GM12878 (cell line): ENCODE measurements around the gene PCCA. TPM values are rescaled to one million over a fixed set of nuclear protein-coding genes. Genes with fewer than 3 reads are reported as not detected.

ENCODE experiments used
- ATAC-seq: fragments of 200-7000 bp; cut with Tn5 transposase; 3 replicates; pipeline ENCODE4 v1.9.1; 2020; ENCODE audit warnings: mild to moderate bottlenecking, moderate library complexity
- BruUV-seq: library from RNA; stranded (reverse); fragments of 400-500 nt; replicated peaks from 2 replicates; lab custom pipeline; 2021; lab: Mats Ljungman, UMichigan
- CTCF ChIA-PET: fragments of 300-600 bp; sonication (Branson Sonifier 250); formaldehyde crosslinking; extraction: SDS; loops from one replicate; lab custom pipeline; 2021; ENCODE audit warnings: inconsistent platforms; lab: Yijun Ruan, JAX
- POLR2A ChIA-PET: fragments of 350-600 bp; formaldehyde crosslinking; extraction: SDS; loops from one replicate; lab custom pipeline; 2021; ENCODE audit warnings: inconsistent platforms; lab: Charles Lee
- RAD21 ChIA-PET: fragments of 300-600 bp; sonication (Branson Sonifier 250); formaldehyde crosslinking; loops from one replicate; lab custom pipeline; 2023; ENCODE audit warnings: antibody characterized with exemption; ENCODE audit not compliant: unreplicated experiment; lab: Charles Lee
- SMC1A ChIA-PET: fragments of 300-600 bp; sonication (Branson Sonifier 250); formaldehyde crosslinking; loops from one replicate; lab custom pipeline; 2023; ENCODE audit not compliant: unreplicated experiment, uncharacterized antibody; lab: Charles Lee
- DNase-seq: peaks from one replicate; pipeline ENCODE4 v3.0.0-alpha.2; 2011; ENCODE audit warnings: low read depth, low spot score
- FAIRE-seq: peaks from 3 replicates; lab custom pipeline; 2011; peaks lifted over from hg19 to GRCh38; lab: Jason Lieb, UNC
- H2AFZ ChIP-seq: 2 replicates; pipeline ENCODE4 v1.6.0; 2011; ENCODE audit warnings: low read depth, low read length, control low read depth; ENCODE audit not compliant: control insufficient read depth
- H3K27ac ChIP-seq: 2 replicates; pipeline ENCODE4 v1.5.1; 2011; ENCODE audit warnings: control low read depth; ENCODE audit not compliant: control insufficient read depth, insufficient read depth
- H3K27me3 ChIP-seq, 2 experiments: replicated peaks in 1 of 2; 2 replicates each; pipeline versions ENCODE4 v1.6.0 to v1.6.1; 2011; ENCODE audit warnings: low read length in 1 of 2; ENCODE audit not compliant: control insufficient read depth in 2 of 2, insufficient read depth in 2 of 2
- H3K36me3 ChIP-seq, 2 experiments: 2 replicates each; pipeline ENCODE4 v1.5.1; 2011; ENCODE audit warnings: low read length in 1 of 2; ENCODE audit not compliant: control insufficient read depth in 2 of 2, insufficient read depth in 2 of 2
- H3K4me1 ChIP-seq: 2 replicates; pipeline ENCODE4 v1.6.1; 2011; ENCODE audit warnings: mild to moderate bottlenecking, low read length, moderate library complexity, mixed read lengths; ENCODE audit not compliant: control insufficient read depth, insufficient read depth
- H3K4me2 ChIP-seq: 2 replicates; pipeline ENCODE4 v1.6.0; 2011; ENCODE audit warnings: control low read depth; ENCODE audit not compliant: control insufficient read depth, insufficient read depth
- H3K4me3 ChIP-seq: fragments of 200-600 bp; sonication (generic); 2 replicates; pipeline ENCODE4 v1.5.1; 2016
- H3K79me2 ChIP-seq: 2 replicates; pipeline ENCODE4 v1.6.0; 2011; ENCODE audit warnings: low read length; ENCODE audit not compliant: control insufficient read depth, insufficient read depth
- H3K9ac ChIP-seq: 2 replicates; pipeline ENCODE4 v1.8.0; 2011; ENCODE audit warnings: low read length, control low read depth, mixed read lengths; ENCODE audit not compliant: control insufficient read depth, insufficient read depth
- H3K9me3 ChIP-seq: replicated peaks from 3 replicates; pipeline ENCODE4 v1.5.1; 2011; ENCODE audit warnings: mild to moderate bottlenecking, low read length; ENCODE audit not compliant: control insufficient read depth, insufficient read depth
- H4K20me1 ChIP-seq: 2 replicates; pipeline ENCODE4 v1.6.0; 2011; ENCODE audit not compliant: control insufficient read depth, insufficient read depth
- BACH1 ChIP-seq: fragments of 450-650 bp; IDR thresholded peaks from 2 replicates; pipeline ENCODE4 v1.6.1; 2017; ENCODE audit warnings: mild to moderate bottlenecking, borderline replicate concordance
- CREB1 ChIP-seq: IDR thresholded peaks from 2 replicates; pipeline ENCODE4 v1.6.1; 2012; ENCODE audit warnings: low read depth, mild to moderate bottlenecking, inconsistent platforms
- DPF2 ChIP-seq: fragments of 450-650 bp; IDR thresholded peaks from 2 replicates; pipeline ENCODE4 v1.6.1; 2017; ENCODE audit warnings: mild to moderate bottlenecking
- ETV6 ChIP-seq, 2 experiments: fragments of 450-650 bp in 1 of 2; IDR thresholded peaks in 1 of 2; conservative IDR thresholded peaks in 1 of 2; 2 replicates each; pipeline ENCODE4 v1.6.1; 2014; ENCODE audit warnings: antibody characterized with exemption in 1 of 2, borderline replicate concordance in 1 of 2, low read depth in 1 of 2, mild to moderate bottlenecking in 1 of 2, moderate library complexity in 1 of 2
- FOXM1 ChIP-seq: IDR thresholded peaks from 2 replicates; pipeline ENCODE4 v1.6.1; 2012; ENCODE audit warnings: low read depth, mild to moderate bottlenecking, inconsistent platforms, low read length, moderate library complexity
- IRF3 ChIP-seq: fragments of 450-650 bp; IDR thresholded peaks from 2 replicates; pipeline ENCODE4 v1.6.1; 2014; ENCODE audit warnings: mild to moderate bottlenecking
- IRF5 ChIP-seq: fragments of 450-650 bp; IDR thresholded peaks from 2 replicates; pipeline ENCODE4 v1.6.1; 2017; ENCODE audit warnings: borderline replicate concordance
- MAX ChIP-seq: IDR thresholded peaks from 2 replicates; pipeline ENCODE4 v1.6.1; 2012; ENCODE audit warnings: low read depth, low read length, improper control_type of control experiment
- NR2C1 ChIP-seq: fragments of 450-650 bp; IDR thresholded peaks from 2 replicates; pipeline ENCODE4 v1.6.1; 2017; ENCODE audit warnings: antibody characterized with exemption, mild to moderate bottlenecking, moderate library complexity
- NRF1 ChIP-seq: conservative IDR thresholded peaks from 2 replicates; pipeline ENCODE4 v1.6.1; 2011; ENCODE audit warnings: mild to moderate bottlenecking, low read depth, low read length, improper control_type of control experiment
- SPI1 ChIP-seq: IDR thresholded peaks from 2 replicates; pipeline ENCODE4 v1.6.1; 2011; ENCODE audit warnings: low read depth, mild to moderate bottlenecking, low read length, moderate library complexity, borderline replicate concordance; ENCODE audit not compliant: insufficient read depth
- TBL1XR1 ChIP-seq: IDR thresholded peaks from 2 replicates; pipeline ENCODE4 v1.6.1; 2012; ENCODE audit warnings: low read depth, low read length, improper control_type of control experiment
- ZBTB4 ChIP-seq: fragments of 450-650 bp; formaldehyde crosslinking; IDR thresholded peaks from 2 replicates; pipeline ENCODE4 v1.4.0; 2022; ENCODE audit warnings: mild to moderate bottlenecking, moderate library complexity
- ZNF384 ChIP-seq: IDR thresholded peaks from 2 replicates; pipeline ENCODE4 v1.6.1; 2012; ENCODE audit warnings: low read depth, mild to moderate bottlenecking, low read length, improper control_type of control experiment, borderline replicate concordance
- ZNF687 ChIP-seq: fragments of 450-650 bp; IDR thresholded peaks from 2 replicates; pipeline ENCODE4 v1.6.1; 2017; ENCODE audit warnings: mild to moderate bottlenecking, moderate library complexity
- WGBS: methylation state at CpG from one replicate; pipeline ENCODE4 v1.1.6; 2016; ENCODE audit warnings: low lambda C conversion rate; ENCODE audit not compliant: insufficient replicate concordance, insufficient coverage; ENCODE audit errors: missing lambda C conversion rate; 5-methylcytosine and 5-hydroxymethylcytosine counted together
- in situ Hi-C: fragments of 300-500 bp; cut with MboI; formaldehyde crosslinking; loops from 9 replicates; pipeline ENCODE4 v1.14.3; 2018; ENCODE audit warnings: mixed read lengths
- intact Hi-C: fragments of 100-400 bp; cut with micrococcal nuclease; formaldehyde crosslinking; loops from one replicate; pipeline ENCODE4 v1.14.2; 2022; ENCODE audit not compliant: unreplicated experiment
- polyA plus RNA-seq, 11 experiments: library from polyadenylated mRNA; depleted of rRNA in 4 of 11; unstranded in 6 of 11; stranded (reverse) in 5 of 11; fragments of >200 nt; fragmentation: Nextera tagmentation in 4 of 11; fragmentation: Illumina TruSeq in 1 of 11; extraction: Ambion mirVana in 4 of 11; extraction: Trizol in 1 of 11; gene quantifications; 1 replicate in 1 of 11; 2 replicates in 10 of 11; pipeline versions ENCODE4 v1.2.1 to v1.2.3, GENCODE V29; 2011 to 2016; ENCODE audit warnings: inconsistent platforms in 2 of 11, missing spikeins in 2 of 11, low read depth in 1 of 11
- total RNA-seq, 4 experiments: library from RNA; depleted of rRNA in 3 of 4; stranded (reverse); fragments of >200 nt in 3 of 4; fragmentation: Illumina TruSeq in 1 of 4; extraction: Trizol in 1 of 4; gene quantifications; 2 replicates each; pipeline versions ENCODE4 v1.2.1 to v1.2.3, GENCODE V29; 2013 to 2021

PCCA gene
- total and polyA plus RNA-seq, 10 of the 15 experiments (the other 5 are each of a cell fraction or from before 2014, with no cell fraction given), result 5.9 to 18.2 (median 12.4) TPM

GRCh38 chr13:100566543-100566942 is 477.6 kb downstream of the PCCA start:
- SMC1A ChIA-PET, result no interaction called here
- Histone ChIP-seq H3K27me3 (no peaks in the 10 kb centered on the region), H3K36me3 (no peaks in the 10 kb centered on the region), H3K9ac (no peak overlapping the region), H3K27ac (no peak overlapping the region), H3K4me1 (no peaks in the 10 kb centered on the region), H3K4me2 (no peak overlapping the region), H2AFZ (no peak overlapping the region), H3K79me2 (no peaks in the 10 kb centered on the region), H3K4me3 (no peak overlapping the region), H3K9me3 (no peaks in the 10 kb centered on the region), H4K20me1 (no peaks in the 10 kb centered on the region)
- CTCF ChIA-PET, result no interaction called here
- no peak for ATAC-seq
- POLR2A ChIA-PET, result no interaction called here
- RAD21 ChIA-PET, result no interaction called here
- intact Hi-C loops (no loop called here), in situ Hi-C loops (no loop called here)
- no peak for FAIRE-seq
- BruUV-seq, result no TSS peak
- no peak for DNase-seq
- WGBS, result 75% methylated on average over 6 of the region's 6 CpGs
- TF ChIP-seq FOXM1, result no peak
- TF ChIP-seq ZNF384, result no peak
- TF ChIP-seq BACH1, result no peak
- TF ChIP-seq SPI1, result no peak
- no peak for TF ChIP-seq CREB1
- no peak for TF ChIP-seq ZNF687
- no peak for TF ChIP-seq ZBTB4 (CRISPR knock-in tag)
- TF ChIP-seq MAX, result no peak
- no peak for TF ChIP-seq TBL1XR1
- no peak for TF ChIP-seq IRF3
- no peak for TF ChIP-seq ETV6 (conservative IDR thresholded peaks at IDR 0.05 in 1 of 2, IDR thresholded peaks at IDR 0.05 in 1 of 2; ENCODE audit: borderline replicate concordance in 1 of 2, low read depth in 1 of 2)
- TF ChIP-seq NR2C1, result no peak
- no peak for TF ChIP-seq NRF1
- TF ChIP-seq IRF5, result no peak
- TF ChIP-seq DPF2, result no peak
